ENCODE data around the gene ABCA3.

The ABCA3 gene

DNA sequence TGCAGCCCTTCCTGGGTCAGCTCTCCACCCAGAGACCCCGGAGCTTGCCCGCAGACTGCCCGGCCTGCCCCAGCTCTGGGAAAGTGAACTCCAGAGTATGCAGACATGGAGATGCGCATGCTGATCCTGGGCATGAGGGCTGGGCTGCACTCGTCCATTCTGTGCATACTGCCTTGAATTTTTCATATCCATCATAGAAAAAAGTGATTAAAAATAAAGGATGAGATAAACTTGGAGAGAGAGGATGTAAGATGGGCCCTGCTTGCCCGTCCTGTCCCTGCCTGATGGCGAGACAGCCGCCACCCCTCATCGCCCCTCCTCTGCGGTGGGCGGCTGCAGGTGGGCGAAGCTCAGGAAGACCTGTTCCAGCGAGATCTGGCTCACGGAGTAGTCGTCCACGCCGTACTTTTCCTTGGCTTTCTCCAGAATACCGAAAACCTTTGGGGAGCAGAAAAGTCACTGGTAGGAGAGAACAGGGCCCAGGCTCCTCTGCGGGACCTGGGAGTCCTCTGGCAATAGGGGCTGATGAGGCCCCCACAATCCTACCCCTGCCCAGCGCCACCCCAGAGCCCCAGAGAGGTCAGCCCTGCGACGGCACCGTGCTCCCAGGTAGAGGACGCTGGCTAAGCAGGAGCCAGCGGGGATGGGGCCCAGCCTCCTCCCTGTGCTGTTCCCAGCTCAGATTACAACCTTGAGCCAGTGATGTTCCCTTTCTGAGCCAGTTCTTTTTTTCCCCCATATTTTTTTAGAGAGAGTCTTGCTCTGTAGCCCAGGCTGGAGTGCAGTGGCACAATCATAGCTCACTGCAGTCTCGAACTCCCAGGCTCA lies 63.9 kb downstream of the ABCA3 start:
- Histone ChIP-seq H3K36me3 (replicated peaks; ENCODE audit: low read depth, low read length) (no peaks in the 10 kb centered on the region), H2AFZ (ENCODE audit: low read depth, low read length) (no peak overlapping the region), H3K79me2 (ENCODE audit: low read length) (no peaks in the 10 kb centered on the region), H3K4me3 (ENCODE audit: low read length) (no peak overlapping the region), H3K9me3 (ENCODE audit: insufficient read depth, low read length) (no peaks in the 10 kb centered on the region), H3K4me2 (ENCODE audit: low read length) (no peak overlapping the region), H3K27ac (ENCODE audit: low read length) (no peak overlapping the region), H3K4me1 (ENCODE audit: low read length) (no peaks in the 10 kb centered on the region), H3K9ac (ENCODE audit: low read length) (no peak overlapping the region), H4K20me1 (ENCODE audit: insufficient read depth, low read length) (no peaks in the 10 kb centered on the region), H3K27me3 (ENCODE audit: low read depth, low read length) (no peaks in the 10 kb centered on the region)
- no peak for TF ChIP-seq EZH2phosphoT487 (IDR thresholded peaks at IDR 0.05; ENCODE audit: low read depth)
- no peak for TF ChIP-seq CTCF (IDR thresholded peaks at IDR 0.05; ENCODE audit: low read depth, low read length)

- H3K79me2 ChIP-seq (ENCODE audit: low read length) = no peaks in the 10 kb centered on the region
- H3K9ac ChIP-seq (ENCODE audit: low read length) = no peak overlapping the region
- no peaks in the 10 kb centered on the region for H4K20me1 ChIP-seq (ENCODE audit: insufficient read depth, low read length)
- no peak overlapping the region for H3K4me3 ChIP-seq (ENCODE audit: low read length)
- TF ChIP-seq CTCF (IDR thresholded peaks at IDR 0.05; ENCODE audit: low read depth, low read length) = no peak
- no peak for TF ChIP-seq EZH2phosphoT487 (IDR thresholded peaks at IDR 0.05; ENCODE audit: low read depth)
- no peaks in the 10 kb centered on the region for H3K9me3 ChIP-seq (ENCODE audit: insufficient read depth, low read length)
- H2AFZ ChIP-seq (ENCODE audit: low read depth, low read length) = no peak overlapping the region
- no peaks in the 10 kb centered on the region for H3K36me3 ChIP-seq (replicated peaks; ENCODE audit: low read depth, low read length)
- no peak overlapping the region for H3K4me2 ChIP-seq (ENCODE audit: low read length)
- no peaks in the 10 kb centered on the region for H3K4me1 ChIP-seq (ENCODE audit: low read length)
- no peak overlapping the region for H3K27ac ChIP-seq (ENCODE audit: low read length)
- H3K27me3 ChIP-seq (ENCODE audit: low read depth, low read length) = no peaks in the 10 kb centered on the region
Measured at GRCh38 chr16:2275476-2276367, 64.8 kb downstream of the ABCA3 start.

DNA sequence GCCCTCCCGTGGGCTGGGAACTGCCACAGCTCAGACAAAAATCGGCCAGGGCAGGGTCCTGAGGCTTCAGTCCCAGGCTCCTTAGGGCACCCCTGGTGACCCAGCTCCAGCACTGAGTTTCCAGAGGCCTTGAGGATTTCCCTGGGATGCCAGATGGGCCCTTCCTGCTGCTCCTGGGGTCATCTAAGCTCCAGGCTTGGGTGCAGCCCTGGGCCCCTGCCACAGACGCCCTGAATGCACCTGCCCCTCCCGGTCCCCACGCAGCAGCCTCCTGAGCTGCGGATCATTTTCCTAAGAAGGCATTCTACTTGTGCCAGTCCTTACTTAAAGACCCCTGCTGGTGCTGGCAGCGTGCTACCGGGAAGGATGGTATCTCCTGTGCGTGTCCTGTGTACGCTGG lies 66.6 kb downstream of the ABCA3 start:
- H3K9me3 ChIP-seq (ENCODE audit: insufficient read depth, low read length) = no peaks in the 10 kb centered on the region
- no peak overlapping the region for H2AFZ ChIP-seq (ENCODE audit: low read depth, low read length)
- no peak overlapping the region for H3K9ac ChIP-seq (ENCODE audit: low read length)
- peaks cover 7% of the 10 kb centered on the region; the same call in 1 of the 2 replicates for H3K79me2 ChIP-seq (ENCODE audit: low read length)
- H3K27me3 ChIP-seq (ENCODE audit: low read depth, low read length) = no peaks in the 10 kb centered on the region
- no peaks in the 10 kb centered on the region; the same call in 1 of the 2 replicates for H4K20me1 ChIP-seq (ENCODE audit: insufficient read depth, low read length)
- H3K4me1 ChIP-seq (ENCODE audit: low read length) = peaks cover 7% of the 10 kb centered on the region
- TF ChIP-seq CTCF (IDR thresholded peaks at IDR 0.05; ENCODE audit: low read depth, low read length) (no peak), EZH2phosphoT487 (IDR thresholded peaks at IDR 0.05; ENCODE audit: low read depth) (no peak)
- no peaks in the 10 kb centered on the region for H3K36me3 ChIP-seq (replicated peaks; ENCODE audit: low read depth, low read length)
- H3K4me2 ChIP-seq (ENCODE audit: low read length) = no peak overlapping the region
- no peak overlapping the region for H3K27ac ChIP-seq (ENCODE audit: low read length)
- no peak overlapping the region for H3K4me3 ChIP-seq (ENCODE audit: low read length)

DNA sequence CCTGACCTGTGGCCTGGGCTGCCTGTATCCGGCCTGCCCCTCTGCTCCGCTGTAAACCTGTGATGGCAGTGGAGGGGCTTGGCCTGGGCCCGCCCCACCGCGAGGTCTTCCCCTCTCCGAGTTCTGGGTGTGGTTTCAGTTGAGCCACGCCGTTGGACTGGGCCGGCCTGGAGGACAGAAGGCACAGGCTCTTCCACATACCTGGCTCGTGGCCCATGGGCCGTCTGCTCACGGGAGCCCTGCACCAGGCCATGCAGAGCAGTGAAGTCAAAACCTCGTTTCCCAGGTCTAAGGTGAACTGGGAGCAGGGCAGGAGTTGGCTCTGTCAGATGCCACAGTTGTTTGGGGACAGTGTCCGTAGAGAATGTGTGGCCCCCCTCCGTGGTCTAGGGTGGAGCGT lies 67.0 kb downstream of the ABCA3 start:
- Histone ChIP-seq H4K20me1 (ENCODE audit: insufficient read depth, low read length) (no peaks in the 10 kb centered on the region; the same call in 1 of the 2 replicates), H2AFZ (ENCODE audit: low read depth, low read length) (no peak overlapping the region), H3K9me3 (ENCODE audit: insufficient read depth, low read length) (no peaks in the 10 kb centered on the region), H3K27ac (ENCODE audit: low read length) (no peak overlapping the region), H3K36me3 (replicated peaks; ENCODE audit: low read depth, low read length) (no peaks in the 10 kb centered on the region), H3K4me3 (ENCODE audit: low read length) (no peak overlapping the region), H3K4me2 (ENCODE audit: low read length) (no peak overlapping the region), H3K79me2 (ENCODE audit: low read length) (peaks cover 7% of the 10 kb centered on the region; the same call in 1 of the 2 replicates), H3K9ac (ENCODE audit: low read length) (no peak overlapping the region), H3K4me1 (ENCODE audit: low read length) (peaks cover 7% of the 10 kb centered on the region), H3K27me3 (ENCODE audit: low read depth, low read length) (no peaks in the 10 kb centered on the region)
- TF ChIP-seq CTCF (IDR thresholded peaks at IDR 0.05; ENCODE audit: low read depth, low read length) = no peak
- no peak for TF ChIP-seq EZH2phosphoT487 (IDR thresholded peaks at IDR 0.05; ENCODE audit: low read depth)
